HepG2 (cell line): ENCODE data around the gene DNTTIP2. TPM values are rescaled to one million over a fixed set of nuclear protein-coding genes. Genes with fewer than 3 reads are reported as not detected.
A peak's percentile ranks its signal among the peaks of the same experiment; 100 is the strongest.

Source experiments
- CCAR2 ChIP-seq: fragments of 200-400 bp; formaldehyde crosslinking; optimal IDR thresholded peaks from 2 replicates; pipeline ENCODE3; 2018; ENCODE audit warnings: low read depth, mild to moderate bottlenecking, low read length, moderate library complexity
- CREM ChIP-seq, 2 experiments: sonication (generic) in 1 of 2; formaldehyde crosslinking in 1 of 2; IDR thresholded peaks; 2 replicates each; pipeline versions ENCODE4 v1.4.0 to v1.6.1; 2016 to 2020; ENCODE audit warnings: antibody characterized with exemption in 1 of 2, mild to moderate bottlenecking in 1 of 2, missing genetic modification reagents in 1 of 2
- ESRRA ChIP-seq: sonication (generic); formaldehyde crosslinking; IDR thresholded peaks from 2 replicates; pipeline ENCODE4 v1.5.1; 2020; ENCODE audit warnings: mild to moderate bottlenecking, low read depth, missing genetic modification reagents
- HMGXB3 ChIP-seq: sonication (generic); formaldehyde crosslinking; IDR thresholded peaks from 2 replicates; pipeline ENCODE4 v1.4.0; 2020; ENCODE audit warnings: missing genetic modification reagents, borderline replicate concordance
- NFIC ChIP-seq: IDR thresholded peaks from 2 replicates; pipeline ENCODE4 v1.6.1; 2012; ENCODE audit warnings: mild to moderate bottlenecking, low read length, inconsistent platforms
- RFXANK ChIP-seq: IDR thresholded peaks from 2 replicates; pipeline ENCODE4 v1.6.1; 2016
- TCF7 ChIP-seq: sonication (generic); IDR thresholded peaks from 2 replicates; pipeline ENCODE4 v1.6.1; 2016; ENCODE audit warnings: antibody characterized with exemption, low read depth
- TRIM24 ChIP-seq: sonication (generic); formaldehyde crosslinking; IDR thresholded peaks from 2 replicates; pipeline ENCODE4 v1.8.0; 2022; ENCODE audit warnings: mild to moderate bottlenecking, missing genetic modification reagents
- ZNF446 ChIP-seq: sonication (generic); formaldehyde crosslinking; IDR thresholded peaks from 2 replicates; pipeline ENCODE4 v1.5.0; 2020; ENCODE audit warnings: mild to moderate bottlenecking, missing genetic modification reagents
- ZNF510 ChIP-seq: sonication (generic); formaldehyde crosslinking; IDR thresholded peaks from 2 replicates; pipeline ENCODE4 v1.4.0; 2020; ENCODE audit warnings: low read depth, mild to moderate bottlenecking, missing genetic modification reagents
- ZNF672 ChIP-seq: sonication (generic); formaldehyde crosslinking; IDR thresholded peaks from 2 replicates; pipeline ENCODE4 v1.8.1; 2022; ENCODE audit warnings: missing genetic modification reagents
- ZNF780A ChIP-seq: sonication (generic); formaldehyde crosslinking; IDR thresholded peaks from 2 replicates; pipeline ENCODE4 v1.8.0; 2022; ENCODE audit warnings: mild to moderate bottlenecking, missing genetic modification reagents, moderate library complexity
- ZNF839 ChIP-seq: sonication (generic); formaldehyde crosslinking; IDR thresholded peaks from 2 replicates; pipeline ENCODE4 v1.4.0; 2020; ENCODE audit warnings: missing genetic modification reagents, mild to moderate bottlenecking, borderline replicate concordance
- ZSCAN20 ChIP-seq: sonication (generic); formaldehyde crosslinking; IDR thresholded peaks from 2 replicates; pipeline ENCODE4 v1.4.0; 2020; ENCODE audit warnings: missing genetic modification reagents, mild to moderate bottlenecking, borderline replicate concordance
- polyA plus RNA-seq, 8 experiments: library from polyadenylated mRNA; depleted of rRNA in 3 of 8; stranded (reverse) in 7 of 8; unstranded in 1 of 8; fragments of >200 nt; fragmentation: Illumina TruSeq in 4 of 8; extraction: Trizol in 4 of 8; gene quantifications; 2 replicates each; pipeline versions ENCODE4 v1.2.1 to v1.2.3, GENCODE V29; 2011 to 2016; ENCODE audit warnings: low read depth in 4 of 8, missing spikeins in 1 of 8, mixed read lengths in 1 of 8; ENCODE audit not compliant: insufficient read depth in 1 of 8
- total RNA-seq, 5 experiments: library from RNA; depleted of rRNA; stranded (reverse); fragments of >200 nt; fragmentation: Illumina TruSeq; extraction: Trizol; gene quantifications; 2 replicates each; pipeline ENCODE4 v1.2.3, GENCODE V29; 2016; ENCODE audit warnings: low read depth in 1 of 5
- TF ChIP-seq, protein P1 (sequence below): sonication (generic); formaldehyde crosslinking; IDR thresholded peaks from 2 replicates; pipeline ENCODE4 v1.5.0; 2020; ENCODE audit warnings: missing genetic modification reagents

DNTTIP2 gene
- total and polyA plus RNA-seq, 2 of the 13 experiments (the other 11 are each of a cell fraction or from before 2014, with no cell fraction given): 11.4 to 63.3 TPM

GRCh38 chr1:93827633-93828366, 51.2 kb downstream of the DNTTIP2 start (continued):
- no peak for TF ChIP-seq CCAR2
- peak; percentile 67 for TF ChIP-seq HMGXB3 (CRISPR knock-in tag)
- no peak for TF ChIP-seq ZNF510
- 0 out of 2 replicates have a peak, but pooled peaks have one; percentile 49 for TF ChIP-seq ESRRA
- TF ChIP-seq, protein P1, sequence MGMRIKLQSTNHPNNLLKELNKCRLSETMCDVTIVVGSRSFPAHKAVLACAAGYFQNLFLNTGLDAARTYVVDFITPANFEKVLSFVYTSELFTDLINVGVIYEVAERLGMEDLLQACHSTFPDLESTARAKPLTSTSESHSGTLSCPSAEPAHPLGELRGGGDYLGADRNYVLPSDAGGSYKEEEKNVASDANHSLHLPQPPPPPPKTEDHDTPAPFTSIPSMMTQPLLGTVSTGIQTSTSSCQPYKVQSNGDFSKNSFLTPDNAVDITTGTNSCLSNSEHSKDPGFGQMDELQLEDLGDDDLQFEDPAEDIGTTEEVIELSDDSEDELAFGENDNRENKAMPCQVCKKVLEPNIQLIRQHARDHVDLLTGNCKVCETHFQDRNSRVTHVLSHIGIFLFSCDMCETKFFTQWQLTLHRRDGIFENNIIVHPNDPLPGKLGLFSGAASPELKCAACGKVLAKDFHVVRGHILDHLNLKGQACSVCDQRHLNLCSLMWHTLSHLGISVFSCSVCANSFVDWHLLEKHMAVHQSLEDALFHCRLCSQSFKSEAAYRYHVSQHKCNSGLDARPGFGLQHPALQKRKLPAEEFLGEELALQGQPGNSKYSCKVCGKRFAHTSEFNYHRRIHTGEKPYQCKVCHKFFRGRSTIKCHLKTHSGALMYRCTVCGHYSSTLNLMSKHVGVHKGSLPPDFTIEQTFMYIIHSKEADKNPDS (CRISPR knock-in tag): peak; percentile 95
- peak; percentile 53 for TF ChIP-seq TCF7
- TF ChIP-seq ZNF780A: no peak
- TF ChIP-seq TRIM24: no peak
- no peak for TF ChIP-seq ZNF446 (CRISPR knock-in tag)
- TF ChIP-seq RFXANK (CRISPR knock-in tag): no peak
- no peak for TF ChIP-seq ZNF839 (CRISPR knock-in tag)
- TF ChIP-seq ZNF672: peak; percentile 8; the same call in 1 of the 2 replicates
- TF ChIP-seq CREM (IDR thresholded peaks at IDR 0.05): peak; percentile 67; the same call in 1 of the 2 replicates
- TF ChIP-seq CREM (CRISPR knock-in tag; IDR thresholded peaks at IDR 0.05): no peak
- no peak for TF ChIP-seq ZSCAN20 (CRISPR knock-in tag)
- no peak for TF ChIP-seq NFIC
